GM13976 (cell line): ENCODE results near the gene BYSL.

Experiments used
- DNase-seq: peaks from one replicate; pipeline ENCODE4 v3.0.0; 2012; ENCODE audit warnings: low spot score
- in situ Hi-C: fragments of 300-500 bp; cut with MboI; formaldehyde crosslinking; loops from one replicate; pipeline ENCODE4 v1.12.0; 2022; ENCODE audit warnings: low sequenced_read_pairs, mixed read lengths, inconsistent platforms; ENCODE audit not compliant: unreplicated experiment
- TF ChIP-seq, protein P1 (sequence below): IDR thresholded peaks from 2 replicates; pipeline ENCODE4 v1.5.1; 2012; ENCODE audit warnings: borderline replicate concordance, mild to moderate bottlenecking; ENCODE audit not compliant: insufficient read depth; ENCODE audit errors: extremely low read depth, missing control alignments, control extremely low read depth

The BYSL gene

DNA sequence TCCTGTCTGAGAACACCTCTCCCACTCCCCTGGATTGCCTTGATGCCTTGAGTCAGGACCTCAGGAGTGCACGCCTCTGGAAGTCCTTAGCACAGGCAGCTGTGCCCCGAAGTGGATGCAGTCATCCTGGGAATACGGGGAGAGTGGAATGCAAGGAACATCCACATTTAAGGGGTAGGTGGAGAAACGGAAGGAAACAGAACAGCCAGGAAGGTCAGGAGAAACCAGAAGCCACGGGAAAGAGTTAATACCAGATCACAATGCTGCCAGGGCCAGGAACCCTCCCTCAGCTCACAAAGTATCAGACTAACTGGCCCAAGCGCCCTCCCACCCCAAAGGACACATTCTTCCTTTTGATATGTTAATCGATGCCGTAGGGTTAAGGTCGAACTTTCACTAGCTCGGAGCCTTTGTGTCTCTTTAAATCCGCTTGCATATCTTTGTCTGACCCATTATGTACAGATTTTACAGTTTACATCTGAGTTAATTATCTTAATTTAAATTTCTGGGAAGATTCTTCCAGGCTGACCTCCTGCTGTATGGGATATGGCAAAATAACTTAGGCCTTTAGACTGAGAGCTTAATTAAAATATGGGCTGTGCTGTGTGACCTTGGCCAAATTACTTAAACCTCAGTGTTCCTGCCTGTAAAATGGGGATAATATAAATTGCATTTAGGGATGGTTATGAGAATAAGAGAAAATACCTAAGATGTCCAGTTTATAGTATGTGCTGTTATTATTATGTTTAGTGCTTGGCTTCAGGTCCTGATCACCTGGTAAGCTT lies 44.3 kb downstream of the BYSL start:
- in situ Hi-C loops = no loop called here

DNA sequence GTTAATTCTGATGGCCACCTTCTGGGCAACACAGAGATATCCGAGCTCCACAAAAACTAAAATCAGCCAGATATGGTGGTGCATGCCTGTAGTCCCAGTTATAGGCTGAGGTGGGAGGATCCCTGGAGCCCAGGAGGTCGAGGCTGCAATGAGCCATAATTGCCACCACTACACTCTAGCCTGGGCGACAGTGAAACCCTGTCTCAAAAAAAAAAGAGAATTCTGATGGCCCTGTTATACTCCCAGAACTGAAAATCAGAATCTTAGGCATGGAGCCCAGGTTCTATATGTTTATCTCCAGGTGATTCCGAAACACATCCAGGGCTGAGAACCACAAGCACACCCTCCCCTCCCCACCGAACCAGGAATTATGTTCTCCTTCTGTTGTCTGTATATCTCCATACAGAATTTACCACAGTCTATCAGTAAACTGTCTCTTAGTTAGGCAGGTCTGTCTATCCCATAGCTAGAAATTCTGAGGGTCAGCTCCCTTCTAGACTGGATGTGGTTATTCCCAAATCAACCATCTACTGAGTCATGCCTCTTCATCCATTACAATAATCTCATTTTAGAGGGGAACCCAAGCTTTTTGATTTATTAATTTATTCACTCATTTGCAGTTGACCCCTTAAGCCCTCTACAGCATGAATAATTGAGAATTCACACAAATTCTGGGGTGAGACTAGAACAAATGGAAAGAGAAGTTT lies 45.1 kb downstream of the BYSL start:
- in situ Hi-C loops = no loop called here
- DNase-seq = no peak
- TF ChIP-seq, protein P1, sequence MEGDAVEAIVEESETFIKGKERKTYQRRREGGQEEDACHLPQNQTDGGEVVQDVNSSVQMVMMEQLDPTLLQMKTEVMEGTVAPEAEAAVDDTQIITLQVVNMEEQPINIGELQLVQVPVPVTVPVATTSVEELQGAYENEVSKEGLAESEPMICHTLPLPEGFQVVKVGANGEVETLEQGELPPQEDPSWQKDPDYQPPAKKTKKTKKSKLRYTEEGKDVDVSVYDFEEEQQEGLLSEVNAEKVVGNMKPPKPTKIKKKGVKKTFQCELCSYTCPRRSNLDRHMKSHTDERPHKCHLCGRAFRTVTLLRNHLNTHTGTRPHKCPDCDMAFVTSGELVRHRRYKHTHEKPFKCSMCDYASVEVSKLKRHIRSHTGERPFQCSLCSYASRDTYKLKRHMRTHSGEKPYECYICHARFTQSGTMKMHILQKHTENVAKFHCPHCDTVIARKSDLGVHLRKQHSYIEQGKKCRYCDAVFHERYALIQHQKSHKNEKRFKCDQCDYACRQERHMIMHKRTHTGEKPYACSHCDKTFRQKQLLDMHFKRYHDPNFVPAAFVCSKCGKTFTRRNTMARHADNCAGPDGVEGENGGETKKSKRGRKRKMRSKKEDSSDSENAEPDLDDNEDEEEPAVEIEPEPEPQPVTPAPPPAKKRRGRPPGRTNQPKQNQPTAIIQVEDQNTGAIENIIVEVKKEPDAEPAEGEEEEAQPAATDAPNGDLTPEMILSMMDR = no peak

More for the DNA sequence above, 44.3 kb downstream of the BYSL start:
- DNase-seq = no peak
- TF ChIP-seq, protein P1 = no peak

DNA sequence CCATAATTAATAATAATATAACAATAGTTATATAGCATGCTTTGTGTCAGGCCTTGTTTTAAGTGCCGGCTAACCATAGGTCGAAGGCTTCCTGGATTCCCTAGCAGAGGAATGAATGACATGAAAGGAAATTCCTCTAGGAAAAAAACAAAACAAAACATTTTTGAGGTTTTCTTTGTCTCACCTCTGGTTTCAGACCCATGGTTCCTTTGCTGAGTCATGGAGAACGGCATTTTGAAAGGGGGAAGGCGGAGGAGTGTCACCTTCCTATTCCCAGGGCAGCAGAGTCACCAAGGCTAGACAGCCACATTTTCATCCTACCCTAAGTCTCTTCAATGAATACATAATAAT lies 45.6 kb downstream of the BYSL start:
- TF ChIP-seq, protein P1 = no peak
- in situ Hi-C loops = no loop called here
- DNase-seq = no peak

DNA sequence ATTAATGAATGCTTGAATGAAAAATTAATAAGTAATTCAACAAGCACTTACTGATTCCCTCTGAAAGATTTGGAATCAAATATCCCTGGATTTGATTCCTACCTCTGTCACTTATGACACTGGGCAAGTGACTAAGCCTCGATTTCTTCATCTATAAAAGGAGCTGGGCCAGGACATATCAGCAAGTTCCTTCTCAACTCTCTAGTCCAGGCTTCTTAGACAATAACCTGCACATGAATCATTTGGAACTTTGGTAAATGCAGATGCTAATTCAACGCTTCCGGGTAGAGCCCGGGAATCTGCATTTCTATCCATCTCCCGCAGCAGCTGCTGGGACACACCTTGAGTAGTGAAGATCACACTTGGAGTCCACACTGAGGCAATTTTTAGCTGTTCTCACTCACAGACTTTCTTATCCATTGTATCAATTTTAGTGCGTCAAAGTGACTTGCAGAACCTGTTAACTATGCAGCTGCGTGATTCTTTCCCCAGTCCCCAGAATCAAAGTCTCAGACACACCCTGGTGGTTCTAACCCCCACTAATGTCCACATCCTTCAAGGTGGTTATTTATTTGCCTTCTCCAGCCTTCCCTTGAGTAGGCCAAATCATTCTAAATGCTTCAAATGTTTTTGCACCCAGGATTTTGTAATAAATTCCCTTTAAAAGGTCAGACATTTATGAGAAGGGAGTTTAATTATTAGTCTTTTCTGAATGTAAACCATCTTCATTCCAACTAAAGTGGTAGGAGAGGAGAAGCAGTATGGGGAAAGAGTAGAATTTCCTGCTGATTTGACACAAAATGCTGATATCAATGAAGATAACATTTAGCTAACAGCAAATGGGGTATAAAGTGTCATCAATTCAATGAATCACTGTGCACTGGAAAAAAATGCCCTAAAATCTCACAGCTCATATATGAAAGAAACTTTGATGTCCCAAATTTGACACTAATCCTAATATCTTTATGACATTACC lies 46.3 kb downstream of the BYSL start:
- in situ Hi-C loops = no loop called here
- no peak for DNase-seq

DNA sequence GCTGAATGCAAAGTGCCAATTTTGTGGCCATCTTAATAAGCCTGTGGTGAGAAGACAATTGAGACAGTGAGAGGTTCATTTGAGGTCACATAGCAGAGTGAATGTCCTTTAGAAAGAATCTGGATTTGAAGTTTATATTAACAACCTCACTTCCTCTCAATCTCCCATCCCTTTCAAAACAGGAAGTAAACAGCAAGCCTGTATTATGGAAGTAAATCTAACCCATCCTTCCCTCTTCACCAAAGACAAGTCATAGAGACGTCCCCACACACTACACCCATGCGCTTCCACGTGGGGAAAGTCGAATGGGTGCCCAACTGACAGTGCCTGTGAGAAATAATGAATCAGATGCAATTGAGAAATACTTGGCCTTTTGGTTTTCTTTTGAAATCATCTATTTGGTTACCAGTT lies 49.1 kb downstream of the BYSL start:
- in situ Hi-C loops = no loop called here
- TF ChIP-seq, protein P1 = no peak
- no peak for DNase-seq

More for the DNA sequence above, 46.3 kb downstream of the BYSL start:
- TF ChIP-seq, protein P1 = no peak

DNA sequence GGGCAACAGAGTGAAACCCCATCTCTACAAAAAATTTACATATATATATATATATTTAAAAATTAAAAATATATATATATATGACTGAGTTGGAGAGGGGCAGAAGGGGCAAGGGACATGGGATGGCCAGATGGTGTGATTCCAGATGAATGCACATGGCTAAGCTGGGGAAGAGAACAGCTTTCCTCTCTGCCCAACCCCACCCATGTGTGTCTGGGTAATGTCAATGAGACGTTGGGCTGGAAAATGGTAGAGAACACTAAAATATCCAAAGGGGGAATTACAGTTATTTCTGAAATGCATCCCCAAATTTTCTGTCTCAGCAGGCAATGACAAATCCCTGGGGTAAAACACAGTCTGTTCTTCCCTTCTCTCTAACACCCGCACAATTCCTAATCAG lies 51.5 kb downstream of the BYSL start:
- DNase-seq = no peak
- TF ChIP-seq, protein P1 = no peak

More for the DNA sequence above, 51.5 kb downstream of the BYSL start:
- in situ Hi-C loops = no loop called here
